Thymus (tissue), 11 donors: Measurements from ENCODE around the gene IPO13. TPM values are rescaled to one million over a fixed set of nuclear protein-coding genes. Genes with fewer than 3 reads are reported as not detected.

Experiments used
- DNase-seq, 9 donors: peaks; one replicate each; pipeline ENCODE4 v3.0.0-alpha.2; 2013; ENCODE audit warnings: low spot score in 9 of 9, low read depth in 6 of 9, missing footprints in 1 of 9
- H3K27ac ChIP-seq, 2 donors: one replicate each; pipeline ENCODE4 v1.5.1; 2013; ENCODE audit warnings: control low read depth in 1 of 2, low read depth in 1 of 2, low read length in 1 of 2, mild to moderate bottlenecking in 1 of 2, moderate library complexity in 1 of 2
- H3K27me3 ChIP-seq, 2 donors: one replicate each; pipeline ENCODE4 v1.5.1; 2013; ENCODE audit warnings: low read length in 1 of 2; ENCODE audit not compliant: control insufficient read depth in 2 of 2, insufficient read depth in 1 of 2
- H3K36me3 ChIP-seq, 2 donors: one replicate each; pipeline ENCODE4 v1.5.1; 2013; ENCODE audit warnings: low read length in 1 of 2, mild to moderate bottlenecking in 1 of 2, moderate library complexity in 1 of 2; ENCODE audit not compliant: control insufficient read depth in 2 of 2, insufficient read depth in 2 of 2
- H3K4me1 ChIP-seq, 2 donors: one replicate each; pipeline ENCODE4 v1.5.1; 2013; ENCODE audit warnings: low read length in 2 of 2; ENCODE audit not compliant: control insufficient read depth in 2 of 2, insufficient read depth in 2 of 2
- H3K4me3 ChIP-seq, 2 donors: one replicate each; pipeline ENCODE4 v1.5.1; 2013; ENCODE audit warnings: low read length in 2 of 2, control low read depth in 1 of 2, mild to moderate bottlenecking in 1 of 2
- H3K9me3 ChIP-seq, 2 donors: one replicate each; pipeline ENCODE4 v1.5.1; 2013; ENCODE audit warnings: low read length in 1 of 2, mild to moderate bottlenecking in 1 of 2; ENCODE audit not compliant: control insufficient read depth in 2 of 2, insufficient read depth in 1 of 2
- WGBS: extraction: QIAGEN DNeasy Blood & Tissue Kit; methylation state at CpG from one replicate; pipeline ENCODE4 v1.1.7; 2013; 5-methylcytosine and 5-hydroxymethylcytosine counted together
- polyA plus RNA-seq: library from polyadenylated mRNA; stranded (reverse); fragments of 200-250 nt; gene quantifications from one replicate; pipeline ENCODE4 v1.2.3, GENCODE V29; 2013
- total RNA-seq: library from RNA; stranded (reverse); fragments of 120-200 nt; gene quantifications from one replicate; pipeline ENCODE4 v1.2.4, GENCODE V29; 2013
- donor health status: healthy.

IPO13 gene
- total and polyA plus RNA-seq, 2 donors = 10.5 to 26.1 TPM

DNA sequence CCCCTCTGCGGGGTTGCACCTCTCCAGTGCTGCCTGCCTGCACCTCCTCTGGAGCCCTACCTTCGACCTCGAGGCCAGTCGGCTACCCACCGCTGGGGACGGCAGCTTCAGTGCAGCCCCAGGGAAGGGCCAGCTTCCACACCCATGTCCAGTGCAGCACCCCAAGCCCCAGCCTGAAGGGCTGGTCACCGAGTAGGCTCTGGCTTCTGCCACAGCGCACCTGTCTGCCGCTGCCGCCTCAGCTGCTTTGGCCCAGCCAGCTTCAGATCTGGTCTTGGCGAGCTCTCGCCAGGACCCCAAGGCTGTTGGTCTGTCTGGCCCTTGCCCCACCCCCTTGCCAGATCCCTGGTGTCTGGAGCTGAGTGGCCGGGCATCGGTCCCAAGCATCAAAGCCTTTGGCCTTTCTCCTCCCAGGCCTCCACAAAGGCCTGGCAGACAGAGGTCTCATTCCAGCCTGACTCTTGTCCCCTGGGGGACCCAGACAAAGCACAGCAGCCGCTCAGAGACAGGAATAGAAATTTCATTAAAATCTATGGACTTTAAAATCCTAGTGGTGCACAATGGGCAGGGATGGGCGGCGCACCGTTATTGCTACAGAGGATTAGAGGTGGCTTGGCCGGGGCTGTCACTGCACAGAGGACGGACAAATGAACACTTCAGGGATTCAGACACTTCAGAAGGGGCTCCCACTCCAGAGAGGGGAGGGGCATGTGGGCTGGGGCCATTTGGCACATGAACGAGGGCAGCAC is 49.4 kb downstream of the IPO13 start:
- Histone ChIP-seq H3K4me3 (no peak overlapping the region), H3K36me3 (no peaks in the 10 kb centered on the region), H3K27ac (no peak overlapping the region), H3K27me3 (peaks cover 0 to 2% of the 10 kb centered on the region in 2 donors), H3K4me1 (peaks cover 3 to 14% of the 10 kb centered on the region in 2 donors), H3K9me3 (no peaks in the 10 kb centered on the region)
- 97% methylated on average over 21 of the region's 21 CpGs for WGBS
- DNase-seq = no peak

- DNase-seq = no peak
Observed at GRCh38 chr1:43996733-43997115, 50.0 kb downstream of the IPO13 start.

DNA sequence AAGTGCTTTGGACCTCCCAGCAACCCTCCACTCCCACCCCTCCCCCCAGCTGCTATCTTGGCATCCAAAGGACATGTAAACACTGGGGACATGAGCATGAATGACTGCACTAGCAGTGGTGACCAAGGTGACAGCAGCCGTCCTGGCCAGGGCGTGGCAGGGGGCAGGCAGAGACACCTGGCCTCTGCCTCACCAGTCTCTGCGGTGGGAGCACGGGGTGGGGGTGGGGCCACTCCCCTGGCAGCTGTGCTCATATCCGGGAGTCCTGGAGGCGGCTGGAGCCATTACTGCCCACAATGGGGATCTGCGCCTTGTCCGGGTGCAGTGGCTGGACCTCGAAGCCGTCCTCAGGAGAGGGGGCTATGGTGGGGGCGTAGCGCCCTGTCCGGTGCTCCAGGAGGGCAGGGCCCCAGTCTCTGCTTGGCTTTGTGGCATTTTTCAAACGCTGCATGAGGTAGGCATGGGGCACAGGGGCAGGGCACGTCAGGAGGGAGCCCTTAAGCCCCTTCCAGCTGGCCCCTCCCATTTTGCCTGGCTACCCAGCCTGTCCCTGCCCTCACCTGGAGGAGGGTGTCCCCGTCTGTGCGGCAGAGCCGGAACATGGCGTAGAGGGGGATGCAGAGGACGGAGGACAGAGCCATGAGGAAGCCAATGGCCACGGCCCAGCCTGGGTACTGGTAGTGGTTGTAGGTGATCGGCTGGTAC is 50.7 kb downstream of the IPO13 start:
- Histone ChIP-seq H3K4me1 (peaks cover under 1 to 3% of the 10 kb centered on the region in 2 donors), H3K27me3 (no peaks in the 10 kb centered on the region), H3K9me3 (no peaks in the 10 kb centered on the region), H3K4me3 (no peak overlapping the region), H3K27ac (no peak overlapping the region), H3K36me3 (no peaks in the 10 kb centered on the region)
- WGBS = 95% methylated on average over 22 of the region's 22 CpGs
- DNase-seq = no peak

More at GRCh38 chr1:43996733-43997115, 50.0 kb downstream of the IPO13 start:
- peaks cover 3 to 11% of the 10 kb centered on the region in 2 donors for H3K4me1 ChIP-seq
- H3K36me3 ChIP-seq = no peaks in the 10 kb centered on the region
- WGBS = 97% methylated on average over 6 of the region's 6 CpGs
- H3K4me3 ChIP-seq = no peak overlapping the region
- H3K27ac ChIP-seq = no peak overlapping the region
- H3K9me3 ChIP-seq = no peaks in the 10 kb centered on the region
- H3K27me3 ChIP-seq = no peaks in the 10 kb centered on the region

GRCh38 chr1:43998000-43998378 is 51.2 kb downstream of the IPO13 start:
- H3K9me3 ChIP-seq = no peaks in the 10 kb centered on the region
- no peaks in the 10 kb centered on the region for H3K4me1 ChIP-seq
- 94% methylated on average over 11 of the region's 11 CpGs for WGBS
- H3K27ac ChIP-seq = no peak overlapping the region
- DNase-seq = no peak
- H3K4me3 ChIP-seq = no peak overlapping the region
- H3K27me3 ChIP-seq = no peaks in the 10 kb centered on the region
- no peaks in the 10 kb centered on the region for H3K36me3 ChIP-seq

DNA sequence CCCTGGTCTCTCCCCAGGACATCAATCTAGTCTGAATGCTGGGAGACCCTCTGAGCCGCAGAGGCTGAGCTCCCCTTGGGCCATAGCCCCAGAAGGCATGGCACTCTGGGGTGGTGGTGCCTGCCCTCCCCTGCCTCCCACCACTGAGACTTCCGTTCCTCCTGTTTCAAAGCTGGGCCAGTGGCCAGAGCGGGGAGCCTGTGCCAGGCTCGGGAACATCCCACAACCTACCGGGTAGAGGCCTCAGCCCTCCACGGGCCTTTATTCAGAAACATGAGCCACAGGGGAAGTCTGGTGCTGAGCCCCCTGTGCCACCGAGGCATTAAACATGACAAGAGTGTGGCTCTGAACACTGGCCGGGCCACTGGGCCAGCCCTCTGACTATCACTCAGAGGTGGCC is 52.7 kb downstream of the IPO13 start:
- Histone ChIP-seq H3K4me3 (no peak overlapping the region), H3K4me1 (no peaks in the 10 kb centered on the region), H3K27ac (no peak overlapping the region), H3K9me3 (no peaks in the 10 kb centered on the region), H3K27me3 (no peaks in the 10 kb centered on the region), H3K36me3 (no peaks in the 10 kb centered on the region)
- 94% methylated on average over 8 of the region's 8 CpGs for WGBS
- DNase-seq = no peak

DNA sequence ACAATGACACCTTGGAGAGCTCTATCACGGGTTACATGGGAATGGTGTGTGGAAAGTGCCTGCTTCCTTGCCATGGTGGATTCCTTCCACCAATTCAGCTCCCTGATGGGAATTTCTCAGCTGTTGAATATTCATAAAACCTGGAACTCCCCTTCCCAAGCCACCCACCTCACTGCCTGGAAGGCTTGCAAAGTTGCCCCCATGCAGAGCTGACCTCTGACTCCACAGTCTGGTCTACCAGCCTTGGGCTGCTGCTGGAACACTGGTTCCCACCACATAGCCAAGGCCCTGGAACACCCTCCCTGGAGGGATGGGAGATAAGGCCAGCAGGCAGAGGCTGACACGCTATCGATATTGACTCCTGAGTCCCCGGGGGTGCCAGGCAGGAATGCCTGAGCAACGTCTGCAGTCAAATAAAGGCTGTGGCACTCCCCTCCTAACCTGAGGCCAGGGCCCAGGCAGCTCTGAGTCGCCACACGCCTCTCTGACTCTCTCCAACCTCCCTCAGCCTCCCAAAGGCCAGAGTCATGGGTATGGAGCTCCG is 53.4 kb downstream of the IPO13 start:
- Histone ChIP-seq H3K27ac (no peak overlapping the region), H3K4me3 (no peak overlapping the region), H3K4me1 (no peaks in the 10 kb centered on the region), H3K27me3 (no peaks in the 10 kb centered on the region), H3K36me3 (no peaks in the 10 kb centered on the region), H3K9me3 (no peaks in the 10 kb centered on the region)
- WGBS = 98% methylated on average over 8 of the region's 8 CpGs
- no peak for DNase-seq

DNA sequence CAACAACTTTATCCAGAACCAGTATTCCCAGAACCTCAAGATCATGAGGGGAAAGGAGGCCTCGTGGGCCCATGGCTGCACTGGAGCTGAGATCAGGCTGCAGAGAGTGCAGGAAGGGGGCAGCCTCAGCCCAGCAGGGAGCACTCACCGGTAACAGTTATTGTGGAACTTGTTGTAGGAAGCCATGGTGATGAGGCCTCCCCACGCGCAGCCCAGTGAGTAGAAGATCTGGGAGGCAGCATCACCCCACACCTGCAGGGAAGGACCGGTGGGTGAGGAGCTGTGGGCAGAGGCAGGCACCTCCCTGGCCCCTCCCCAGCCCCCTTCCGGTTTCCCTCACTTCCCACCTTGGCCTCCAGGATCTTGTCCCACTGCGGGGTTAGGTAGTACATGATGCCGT is 55.4 kb downstream of the IPO13 start:
- Histone ChIP-seq H3K9me3 (no peaks in the 10 kb centered on the region), H3K4me1 (no peaks in the 10 kb centered on the region), H3K4me3 (no peak overlapping the region), H3K27me3 (no peaks in the 10 kb centered on the region), H3K27ac (no peak overlapping the region), H3K36me3 (no peaks in the 10 kb centered on the region)
- DNase-seq = no peak
- WGBS = 89% methylated on average over 8 of the region's 8 CpGs

GRCh38 chr1:44002606-44003157 is 55.9 kb downstream of the IPO13 start:
- H3K27me3 ChIP-seq = no peaks in the 10 kb centered on the region

DNA sequence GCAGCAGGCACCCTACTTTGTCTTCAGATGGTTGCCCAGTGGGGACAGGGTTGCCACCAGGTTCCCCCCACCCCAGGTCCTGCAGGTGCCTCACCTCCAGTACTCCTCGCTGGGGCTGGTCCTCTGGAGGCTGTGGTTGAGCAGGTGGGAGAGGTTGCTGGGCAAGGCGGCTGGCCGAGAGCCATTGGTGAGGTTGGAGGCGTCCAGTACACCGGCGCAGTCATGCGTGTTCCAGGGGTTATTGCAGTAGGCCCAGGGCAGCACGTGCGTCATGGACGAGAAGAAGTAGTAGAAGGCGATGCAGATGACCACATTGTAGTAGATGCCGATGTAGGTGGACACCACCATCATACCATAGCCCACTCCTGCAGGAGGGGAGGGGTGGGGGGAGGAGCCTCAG is 61.5 kb downstream of the IPO13 start:
- Histone ChIP-seq H3K27ac (no peak overlapping the region), H3K4me1 (peaks cover 7 to 10% of the 10 kb centered on the region in 2 donors), H3K9me3 (no peaks in the 10 kb centered on the region), H3K4me3 (no peak overlapping the region), H3K36me3 (no peaks in the 10 kb centered on the region), H3K27me3 (no peaks in the 10 kb centered on the region)
- no peak for DNase-seq
- 97% methylated on average over 12 of the region's 12 CpGs for WGBS

More at GRCh38 chr1:44002606-44003157, 55.9 kb downstream of the IPO13 start:
- Histone ChIP-seq H3K9me3 (no peaks in the 10 kb centered on the region), H3K27ac (no peak overlapping the region), H3K4me3 (no peak overlapping the region), H3K4me1 (no peaks in the 10 kb centered on the region), H3K36me3 (no peaks in the 10 kb centered on the region)
- 96% methylated on average over 14 of the region's 14 CpGs for WGBS
- no peak for DNase-seq
